ENCODE data around the gene ANKMY1.

- TF ChIP-seq EZH2 (IDR thresholded peaks at IDR 0.05; ENCODE audit: insufficient read depth, poor library complexity, severe bottlenecking) (no peak), EZH2phosphoT487 (IDR thresholded peaks at IDR 0.05; ENCODE audit: insufficient read depth, low read depth) (no peak)
These were observed 101.2 kb downstream of the ANKMY1 start for GRCh38 chr2:240456447-240457222.
